ENCODE measurements around the gene PPP2R2D.
A peak's percentile ranks its signal among the peaks of the same experiment; 100 is the strongest.

The PPP2R2D gene

DNA sequence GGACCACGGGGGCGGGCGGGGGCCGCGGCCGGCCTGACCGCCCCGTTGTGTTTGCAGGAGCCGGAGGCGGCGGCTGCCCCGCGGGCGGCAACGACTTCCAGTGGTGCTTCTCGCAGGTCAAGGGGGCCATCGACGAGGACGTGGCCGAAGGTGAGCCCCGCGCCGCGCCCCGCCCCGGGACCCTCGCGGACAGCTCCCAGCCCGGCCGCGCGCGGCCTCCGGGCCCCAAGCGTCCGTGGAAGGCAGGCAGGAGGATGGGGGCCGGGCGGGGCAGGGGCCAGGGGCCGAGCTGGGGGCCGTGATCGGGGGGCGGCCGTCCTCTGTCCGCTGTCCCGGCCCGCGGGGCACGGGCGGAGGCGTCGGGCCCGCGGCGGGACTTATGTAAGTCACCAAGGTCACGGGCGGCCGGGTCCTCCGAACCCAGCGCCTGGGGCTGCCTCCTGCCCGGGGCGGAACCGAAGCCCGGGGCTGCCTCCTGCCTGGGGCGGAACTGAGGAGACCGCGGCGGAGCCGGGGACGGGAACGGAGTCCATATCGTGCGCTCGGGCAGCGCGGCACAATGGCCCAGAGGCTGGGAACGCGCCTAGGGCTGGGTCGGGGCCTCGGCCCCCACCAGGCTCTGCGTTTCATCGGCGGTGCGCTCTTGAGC is 497 bp downstream of the PPP2R2D start:
- TF ChIP-seq POLR2A (IDR thresholded peaks at IDR 0.05; ENCODE audit: low read length) (peak; percentile 38), GATA1 (IDR thresholded peaks at IDR 0.05; ENCODE audit: low read depth, low read length) (no peak)
- peak; percentile 73 to 84 for DNase-seq

DNA sequence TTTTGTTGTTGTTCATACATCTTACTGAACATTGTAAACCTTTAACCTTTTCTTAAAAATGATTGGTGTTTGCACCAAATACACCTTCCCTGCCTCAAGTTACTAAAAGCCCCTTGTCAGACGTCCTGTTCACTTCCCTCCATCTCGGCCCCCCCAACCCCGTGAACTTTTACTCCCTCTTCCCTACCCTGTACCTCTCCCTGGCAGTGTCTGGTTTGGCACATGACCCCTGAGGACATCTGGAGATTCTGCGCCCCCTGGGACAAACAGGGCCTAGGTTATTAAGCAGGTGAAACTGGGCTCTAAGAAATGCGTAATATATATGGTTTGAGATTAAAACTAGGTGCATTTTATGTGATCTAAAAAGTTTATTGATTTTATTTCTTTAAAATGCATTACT is 1.4 kb downstream of the PPP2R2D start:
- peak; percentile 25 to 54 for DNase-seq
- TF ChIP-seq POLR2A (IDR thresholded peaks at IDR 0.05; ENCODE audit: low read length) (no peak), GATA1 (IDR thresholded peaks at IDR 0.05; ENCODE audit: low read depth, low read length) (no peak)

DNA sequence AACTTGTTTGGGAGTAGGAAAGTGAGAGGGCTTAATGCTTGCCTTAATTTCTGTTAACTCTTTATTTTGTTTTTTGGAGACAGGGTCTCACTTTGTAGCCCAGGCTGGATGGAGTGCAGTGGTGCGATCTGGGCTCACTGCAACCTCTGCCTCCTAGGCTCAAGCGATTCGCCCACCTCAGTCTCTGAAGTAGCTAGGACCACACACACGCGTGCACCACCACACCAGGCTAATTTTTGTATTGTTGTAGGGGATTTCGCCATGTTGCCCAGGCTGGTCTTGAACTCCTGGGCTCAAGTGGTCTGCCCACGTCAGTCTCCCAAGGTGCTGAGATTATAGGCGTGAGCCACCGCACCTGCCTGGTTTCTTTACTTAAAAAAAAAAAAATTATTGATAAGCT is 1.9 kb downstream of the PPP2R2D start:
- DNase-seq, result no peak
- TF ChIP-seq POLR2A (IDR thresholded peaks at IDR 0.05; ENCODE audit: low read length), result no peak
- TF ChIP-seq GATA1 (IDR thresholded peaks at IDR 0.05; ENCODE audit: low read depth, low read length), result no peak

- DNase-seq, result no peak
- TF ChIP-seq GATA1 (IDR thresholded peaks at IDR 0.05; ENCODE audit: low read depth, low read length) (no peak), POLR2A (IDR thresholded peaks at IDR 0.05; ENCODE audit: low read length) (no peak)
Measured at GRCh38 chr10:131905267-131905571, 4.4 kb downstream of the PPP2R2D start.

DNA sequence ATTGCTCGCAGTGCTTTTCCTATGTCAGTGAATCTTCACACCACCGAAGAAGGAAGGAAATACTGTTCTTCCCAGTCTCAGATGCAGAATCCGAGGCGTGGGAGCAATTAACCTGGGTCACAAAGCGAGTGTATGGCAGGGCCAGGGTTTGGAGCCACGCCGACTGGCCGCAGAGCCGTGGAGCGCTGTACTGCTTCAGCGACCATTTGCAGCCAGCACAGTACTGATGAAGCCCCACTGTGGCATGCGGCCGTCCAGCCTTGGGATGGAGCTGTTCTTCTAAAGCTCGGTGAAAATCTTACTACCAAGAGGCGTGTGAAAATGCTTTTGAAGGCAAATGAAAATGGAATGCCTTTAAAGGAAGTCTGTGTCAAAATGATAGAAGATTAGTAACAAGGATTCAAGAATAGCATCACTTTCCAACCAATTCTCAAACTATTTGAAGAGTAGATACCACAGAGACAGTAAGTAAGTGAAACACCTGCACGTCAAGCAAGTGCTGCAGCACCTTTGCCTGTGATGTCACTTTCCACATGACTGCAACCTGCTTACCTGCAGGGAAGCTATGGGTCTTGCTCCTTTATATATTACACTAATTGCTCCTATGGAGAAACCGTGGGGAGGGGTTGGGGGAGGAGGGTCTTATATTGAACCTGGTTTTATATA is 4.9 kb downstream of the PPP2R2D start:
- TF ChIP-seq POLR2A (IDR thresholded peaks at IDR 0.05; ENCODE audit: low read length) (no peak), GATA1 (IDR thresholded peaks at IDR 0.05; ENCODE audit: low read depth, low read length) (no peak)
- no peak for DNase-seq

DNA sequence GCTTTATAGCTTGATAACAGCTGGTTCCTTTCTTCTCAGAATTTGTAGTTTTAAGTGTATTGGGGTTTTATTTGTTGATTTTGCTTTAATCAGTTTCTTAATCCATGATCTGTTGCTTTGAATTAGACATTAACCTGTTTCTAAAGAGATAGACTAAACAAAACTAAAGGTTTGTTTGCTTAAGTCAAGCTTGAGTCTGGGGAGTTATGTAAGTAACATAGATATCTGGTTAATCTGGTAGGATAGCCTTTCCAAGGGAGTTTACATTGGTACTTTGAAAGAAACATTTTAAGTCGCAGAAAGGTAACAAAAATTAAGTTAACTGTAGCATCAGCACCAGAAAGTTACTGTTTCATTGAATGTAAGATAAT is 5.4 kb downstream of the PPP2R2D start:
- no peak for TF ChIP-seq GATA1 (IDR thresholded peaks at IDR 0.05; ENCODE audit: low read depth, low read length)
- no peak for TF ChIP-seq POLR2A (IDR thresholded peaks at IDR 0.05; ENCODE audit: low read length)
- no peak for DNase-seq

DNA sequence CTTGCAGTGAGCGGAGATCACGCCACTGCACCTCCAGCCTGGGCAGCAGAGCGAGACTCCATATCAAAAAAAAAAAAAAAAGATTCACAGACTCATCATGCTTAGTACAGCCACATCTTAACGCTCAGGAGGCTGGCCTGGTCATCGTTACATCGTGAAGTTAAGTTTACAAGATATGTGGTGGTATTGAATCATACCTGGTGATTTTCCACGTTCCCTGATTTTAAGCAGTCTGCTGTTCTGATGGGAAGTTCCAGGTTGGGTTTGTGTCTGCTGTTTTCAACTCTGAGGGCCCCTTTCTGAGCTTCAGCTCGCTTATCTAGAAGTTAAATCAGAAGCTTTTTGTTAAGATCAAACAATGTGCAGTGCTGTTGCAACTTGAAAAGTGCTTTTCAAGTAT is 6.9 kb downstream of the PPP2R2D start:
- TF ChIP-seq GATA1 (IDR thresholded peaks at IDR 0.05; ENCODE audit: low read depth, low read length), result no peak
- no peak for TF ChIP-seq POLR2A (IDR thresholded peaks at IDR 0.05; ENCODE audit: low read length)
- DNase-seq, result no peak

- TF ChIP-seq GATA1 (IDR thresholded peaks at IDR 0.05; ENCODE audit: low read depth, low read length) (no peak), POLR2A (IDR thresholded peaks at IDR 0.05; ENCODE audit: low read length) (no peak)
- DNase-seq, result no peak
Measured at GRCh38 chr10:131908151-131908550, 7.3 kb downstream of the PPP2R2D start.

GRCh38 chr10:131909014-131909808 is 8.4 kb downstream of the PPP2R2D start:
- DNase-seq, result no peak
- TF ChIP-seq POLR2A (IDR thresholded peaks at IDR 0.05; ENCODE audit: low read length) (no peak), GATA1 (IDR thresholded peaks at IDR 0.05; ENCODE audit: low read depth, low read length) (no peak)

DNA sequence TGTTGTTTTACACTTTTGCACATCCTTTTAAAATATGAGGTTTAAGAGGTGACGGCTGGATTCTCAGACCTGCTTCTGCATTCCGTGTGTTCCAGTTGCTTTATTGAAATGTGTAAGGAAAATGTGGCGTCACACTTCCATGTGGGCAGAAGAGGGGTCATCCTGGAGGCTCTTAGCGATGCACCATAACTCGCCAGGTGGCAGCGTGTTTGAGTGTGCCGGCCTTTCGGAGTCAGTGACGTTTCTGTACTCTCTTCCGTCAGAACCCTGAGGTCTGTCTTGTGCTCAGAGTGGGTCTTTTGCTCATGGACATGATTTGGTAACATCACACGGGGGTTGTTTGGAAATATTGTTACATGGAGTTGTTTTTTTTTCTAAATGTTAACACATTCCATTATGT is 9.1 kb downstream of the PPP2R2D start:
- TF ChIP-seq GATA1 (IDR thresholded peaks at IDR 0.05; ENCODE audit: low read depth, low read length) (no peak), POLR2A (IDR thresholded peaks at IDR 0.05; ENCODE audit: low read length) (no peak)

DNA sequence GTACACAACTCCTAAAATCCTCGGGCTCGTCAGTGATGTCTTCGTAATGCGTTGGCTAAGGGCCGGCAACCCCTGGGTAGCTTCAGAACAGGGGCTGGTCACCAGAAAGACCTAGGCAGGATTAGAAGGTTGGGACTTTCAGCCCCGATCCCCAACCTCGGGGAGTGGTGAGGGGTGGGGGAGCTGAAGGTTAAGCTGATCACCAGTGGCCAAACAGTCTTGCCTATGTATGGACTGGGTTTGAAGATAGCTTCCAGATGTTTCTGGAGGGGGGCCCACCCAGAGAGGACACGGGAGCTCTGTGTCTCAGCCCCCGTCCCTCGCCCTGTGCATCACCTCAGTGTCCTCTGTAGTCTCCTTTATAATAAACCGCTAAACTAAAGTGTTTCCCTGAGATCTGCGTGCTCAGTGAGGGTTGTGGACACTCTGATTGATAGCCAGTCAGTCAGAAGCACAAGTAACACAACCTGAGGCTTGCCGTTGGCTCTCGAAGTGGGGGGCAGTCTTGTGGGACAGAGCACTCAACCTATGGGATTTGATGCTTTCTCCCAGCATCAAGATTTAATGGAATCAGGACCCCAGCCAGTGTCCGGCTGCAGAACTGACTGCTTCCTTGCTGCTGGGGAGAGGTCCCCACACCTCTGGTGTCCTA is 10.0 kb downstream of the PPP2R2D start:
- no peak for DNase-seq
- TF ChIP-seq GATA1 (IDR thresholded peaks at IDR 0.05; ENCODE audit: low read depth, low read length) (no peak), POLR2A (IDR thresholded peaks at IDR 0.05; ENCODE audit: low read length) (no peak)

More for the DNA sequence above, 9.1 kb downstream of the PPP2R2D start:
- DNase-seq, result no peak

DNA sequence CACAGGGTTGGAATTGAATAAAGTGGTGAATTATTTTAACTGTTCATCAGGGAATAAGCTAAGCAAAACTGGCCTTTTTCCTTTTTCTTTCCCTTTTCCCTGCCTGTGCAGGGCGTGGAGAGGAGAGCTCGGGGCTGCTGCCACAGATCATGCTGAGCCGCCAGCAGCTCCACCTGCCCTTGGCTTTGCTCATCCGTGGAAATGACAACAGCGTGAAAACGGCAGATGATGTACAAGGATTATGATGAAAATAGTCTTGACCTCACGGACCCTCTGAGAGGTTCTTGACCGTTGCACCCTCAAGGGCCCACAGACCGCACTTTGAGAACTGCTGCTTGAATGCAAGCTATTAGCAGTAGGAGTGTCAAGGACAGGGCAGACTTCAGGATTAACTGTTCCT is 10.6 kb downstream of the PPP2R2D start:
- TF ChIP-seq GATA1 (IDR thresholded peaks at IDR 0.05; ENCODE audit: low read depth, low read length), result no peak
- DNase-seq, result no peak

- no peak for DNase-seq
- no peak for TF ChIP-seq POLR2A (IDR thresholded peaks at IDR 0.05; ENCODE audit: low read length)
- TF ChIP-seq GATA1 (IDR thresholded peaks at IDR 0.05; ENCODE audit: low read depth, low read length), result no peak
Measured at GRCh38 chr10:131912620-131913019, 11.8 kb downstream of the PPP2R2D start.

- TF ChIP-seq GATA1 (IDR thresholded peaks at IDR 0.05; ENCODE audit: low read depth, low read length), result no peak
- no peak for TF ChIP-seq POLR2A (IDR thresholded peaks at IDR 0.05; ENCODE audit: low read length)
- DNase-seq, result no peak
Measured at GRCh38 chr10:131915484-131915883, 14.7 kb downstream of the PPP2R2D start.
